HepG2 (cell line): ENCODE results near the gene TNS1. TPM values are rescaled to one million over a fixed set of nuclear protein-coding genes. Genes with fewer than 3 reads are reported as not detected.

Source experiments
- CCDC6 ChIP-seq: sonication (generic); formaldehyde crosslinking; IDR thresholded peaks from 2 replicates; pipeline ENCODE4 v1.8.1; 2022; ENCODE audit warnings: mild to moderate bottlenecking, missing genetic modification reagents, moderate library complexity
- CENPX ChIP-seq: sonication (generic); formaldehyde crosslinking; IDR thresholded peaks from 2 replicates; pipeline ENCODE4 v1.9.0; 2021; ENCODE audit warnings: mild to moderate bottlenecking, missing genetic modification reagents, moderate library complexity
- FLYWCH1 ChIP-seq: sonication (generic); formaldehyde crosslinking; IDR thresholded peaks from 2 replicates; pipeline ENCODE4 v1.8.1; 2023; ENCODE audit warnings: mild to moderate bottlenecking, missing genetic modification reagents
- GABPB1 ChIP-seq: IDR thresholded peaks from 2 replicates; pipeline ENCODE4 v1.6.1; 2016; ENCODE audit warnings: mild to moderate bottlenecking, missing genetic modification reagents, moderate library complexity, missing compliant biosample characterization
- GATA4 ChIP-seq: sonication (generic); IDR thresholded peaks from 2 replicates; pipeline ENCODE4 v1.6.1; 2016; ENCODE audit warnings: antibody characterized with exemption, low read depth, borderline replicate concordance
- NCOA1 ChIP-seq: sonication (generic); formaldehyde crosslinking; IDR thresholded peaks from 2 replicates; pipeline ENCODE4 v1.9.0; 2021; ENCODE audit warnings: missing genetic modification reagents
- NR2C2 ChIP-seq: sonication (generic); formaldehyde crosslinking; IDR thresholded peaks from 2 replicates; pipeline ENCODE4 v1.4.0; 2020; ENCODE audit warnings: missing genetic modification reagents, mild to moderate bottlenecking, moderate library complexity, borderline replicate concordance
- RARA ChIP-seq: IDR thresholded peaks from 2 replicates; pipeline ENCODE4 v1.6.1; 2016; ENCODE audit warnings: missing genetic modification reagents, missing compliant biosample characterization
- ZNF143 ChIP-seq: sonication (generic); formaldehyde crosslinking; IDR thresholded peaks from 2 replicates; pipeline ENCODE4 v1.4.0; 2020; ENCODE audit warnings: missing genetic modification reagents
- polyA plus RNA-seq, 8 experiments: library from polyadenylated mRNA; depleted of rRNA in 3 of 8; stranded (reverse) in 7 of 8; unstranded in 1 of 8; fragments of >200 nt; fragmentation: Illumina TruSeq in 4 of 8; extraction: Trizol in 4 of 8; gene quantifications; 2 replicates each; pipeline versions ENCODE4 v1.2.1 to v1.2.3, GENCODE V29; 2011 to 2016; ENCODE audit warnings: low read depth in 4 of 8, missing spikeins in 1 of 8, mixed read lengths in 1 of 8; ENCODE audit not compliant: insufficient read depth in 1 of 8
- total RNA-seq, 5 experiments: library from RNA; depleted of rRNA; stranded (reverse); fragments of >200 nt; fragmentation: Illumina TruSeq; extraction: Trizol; gene quantifications; 2 replicates each; pipeline ENCODE4 v1.2.3, GENCODE V29; 2016; ENCODE audit warnings: low read depth in 1 of 5
- TF ChIP-seq, protein P1 (sequence below): sonication (generic); formaldehyde crosslinking; IDR thresholded peaks from 2 replicates; pipeline ENCODE4 v1.5.1; 2020; ENCODE audit warnings: mild to moderate bottlenecking, moderate library complexity, missing genetic modification reagents
- TF ChIP-seq, protein P2 (sequence below): sonication (generic); formaldehyde crosslinking; IDR thresholded peaks from 2 replicates; pipeline ENCODE4 v1.4.0; 2020; ENCODE audit warnings: missing genetic modification reagents, borderline replicate concordance
- TF ChIP-seq, protein P3 (sequence below): sonication (generic); formaldehyde crosslinking; IDR thresholded peaks from 2 replicates; pipeline ENCODE4 v1.8.0; 2023; ENCODE audit warnings: mild to moderate bottlenecking, missing genetic modification reagents
- TF ChIP-seq, protein P4 (sequence below): sonication (generic); formaldehyde crosslinking; IDR thresholded peaks from 2 replicates; pipeline ENCODE4 v1.5.1; 2020; ENCODE audit warnings: mild to moderate bottlenecking, missing genetic modification reagents, borderline replicate concordance
- TF ChIP-seq, protein P5 (sequence below): IDR thresholded peaks from 2 replicates; pipeline ENCODE4 v1.6.1; 2016; ENCODE audit warnings: low read depth, borderline replicate concordance
- TF ChIP-seq, protein P6 (sequence below): sonication (generic); formaldehyde crosslinking; IDR thresholded peaks from 2 replicates; pipeline ENCODE4 v1.4.0; 2020; ENCODE audit warnings: mild to moderate bottlenecking, missing genetic modification reagents

TNS1 gene
- total and polyA plus RNA-seq, 2 of the 13 experiments (the other 11 are each of a cell fraction or from before 2014, with no cell fraction given), result 1.9 to 118 TPM

DNA sequence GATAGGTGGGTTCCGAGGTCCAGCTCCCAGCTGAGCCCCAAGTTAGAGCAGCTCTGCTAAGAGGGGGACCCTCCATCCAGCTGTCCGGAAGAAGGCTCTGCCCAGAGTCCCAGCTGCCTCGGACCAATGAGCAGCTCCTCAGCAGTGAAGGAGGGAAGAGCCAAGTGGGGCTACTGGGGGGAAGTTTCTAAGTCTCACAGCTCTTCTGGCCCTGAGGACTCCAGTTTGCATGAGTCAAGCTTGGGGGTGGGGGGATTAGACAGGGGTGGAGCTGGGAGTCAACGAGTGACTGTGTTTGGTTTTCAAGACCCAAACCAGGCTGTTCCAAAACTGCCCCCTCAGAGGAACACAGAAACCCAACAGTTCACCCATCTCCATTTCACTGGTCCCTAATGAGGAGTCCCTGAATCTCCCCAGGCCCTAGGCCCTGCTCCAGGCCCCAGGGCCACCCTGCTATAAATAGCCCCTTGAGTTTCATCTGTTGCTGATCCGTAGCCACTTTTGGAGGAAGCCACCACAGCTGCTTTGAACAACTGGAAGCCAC, 100.9 kb downstream of the TNS1 start (continued):
- TF ChIP-seq, protein P1, sequence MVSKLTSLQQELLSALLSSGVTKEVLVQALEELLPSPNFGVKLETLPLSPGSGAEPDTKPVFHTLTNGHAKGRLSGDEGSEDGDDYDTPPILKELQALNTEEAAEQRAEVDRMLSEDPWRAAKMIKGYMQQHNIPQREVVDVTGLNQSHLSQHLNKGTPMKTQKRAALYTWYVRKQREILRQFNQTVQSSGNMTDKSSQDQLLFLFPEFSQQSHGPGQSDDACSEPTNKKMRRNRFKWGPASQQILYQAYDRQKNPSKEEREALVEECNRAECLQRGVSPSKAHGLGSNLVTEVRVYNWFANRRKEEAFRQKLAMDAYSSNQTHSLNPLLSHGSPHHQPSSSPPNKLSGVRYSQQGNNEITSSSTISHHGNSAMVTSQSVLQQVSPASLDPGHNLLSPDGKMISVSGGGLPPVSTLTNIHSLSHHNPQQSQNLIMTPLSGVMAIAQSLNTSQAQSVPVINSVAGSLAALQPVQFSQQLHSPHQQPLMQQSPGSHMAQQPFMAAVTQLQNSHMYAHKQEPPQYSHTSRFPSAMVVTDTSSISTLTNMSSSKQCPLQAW, result 0 out of 2 replicates have a peak, but pooled peaks have one; percentile 19
- TF ChIP-seq GABPB1 (no peak), RARA (CRISPR knock-in tag) (no peak), GATA4 (no peak), FLYWCH1 (CRISPR knock-in tag) (no peak), NR2C2 (CRISPR knock-in tag) (no peak), CCDC6 (CRISPR knock-in tag) (no peak), NCOA1 (CRISPR knock-in tag) (no peak), ZNF143 (CRISPR knock-in tag) (no peak), CENPX (CRISPR knock-in tag) (no peak)
- TF ChIP-seq, protein P2, sequence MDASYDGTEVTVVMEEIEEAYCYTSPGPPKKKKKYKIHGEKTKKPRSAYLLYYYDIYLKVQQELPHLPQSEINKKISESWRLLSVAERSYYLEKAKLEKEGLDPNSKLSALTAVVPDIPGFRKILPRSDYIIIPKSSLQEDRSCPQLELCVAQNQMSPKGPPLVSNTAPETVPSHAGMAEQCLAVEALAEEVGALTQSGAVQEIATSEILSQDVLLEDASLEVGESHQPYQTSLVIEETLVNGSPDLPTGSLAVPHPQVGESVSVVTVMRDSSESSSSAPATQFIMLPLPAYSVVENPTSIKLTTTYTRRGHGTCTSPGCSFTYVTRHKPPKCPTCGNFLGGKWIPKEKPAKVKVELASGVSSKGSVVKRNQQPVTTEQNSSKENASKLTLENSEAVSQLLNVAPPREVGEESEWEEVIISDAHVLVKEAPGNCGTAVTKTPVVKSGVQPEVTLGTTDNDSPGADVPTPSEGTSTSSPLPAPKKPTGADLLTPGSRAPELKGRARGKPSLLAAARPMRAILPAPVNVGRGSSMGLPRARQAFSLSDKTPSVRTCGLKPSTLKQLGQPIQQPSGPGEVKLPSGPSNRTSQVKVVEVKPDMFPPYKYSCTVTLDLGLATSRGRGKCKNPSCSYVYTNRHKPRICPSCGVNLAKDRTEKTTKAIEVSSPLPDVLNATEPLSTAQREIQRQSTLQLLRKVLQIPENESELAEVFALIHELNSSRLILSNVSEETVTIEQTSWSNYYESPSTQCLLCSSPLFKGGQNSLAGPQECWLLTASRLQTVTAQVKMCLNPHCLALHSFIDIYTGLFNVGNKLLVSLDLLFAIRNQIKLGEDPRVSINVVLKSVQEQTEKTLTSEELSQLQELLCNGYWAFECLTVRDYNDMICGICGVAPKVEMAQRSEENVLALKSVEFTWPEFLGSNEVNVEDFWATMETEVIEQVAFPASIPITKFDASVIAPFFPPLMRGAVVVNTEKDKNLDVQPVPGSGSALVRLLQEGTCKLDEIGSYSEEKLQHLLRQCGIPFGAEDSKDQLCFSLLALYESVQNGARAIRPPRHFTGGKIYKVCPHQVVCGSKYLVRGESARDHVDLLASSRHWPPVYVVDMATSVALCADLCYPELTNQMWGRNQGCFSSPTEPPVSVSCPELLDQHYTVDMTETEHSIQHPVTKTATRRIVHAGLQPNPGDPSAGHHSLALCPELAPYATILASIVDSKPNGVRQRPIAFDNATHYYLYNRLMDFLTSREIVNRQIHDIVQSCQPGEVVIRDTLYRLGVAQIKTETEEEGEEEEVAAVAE (CRISPR knock-in tag), result no peak
- TF ChIP-seq, protein P3, sequence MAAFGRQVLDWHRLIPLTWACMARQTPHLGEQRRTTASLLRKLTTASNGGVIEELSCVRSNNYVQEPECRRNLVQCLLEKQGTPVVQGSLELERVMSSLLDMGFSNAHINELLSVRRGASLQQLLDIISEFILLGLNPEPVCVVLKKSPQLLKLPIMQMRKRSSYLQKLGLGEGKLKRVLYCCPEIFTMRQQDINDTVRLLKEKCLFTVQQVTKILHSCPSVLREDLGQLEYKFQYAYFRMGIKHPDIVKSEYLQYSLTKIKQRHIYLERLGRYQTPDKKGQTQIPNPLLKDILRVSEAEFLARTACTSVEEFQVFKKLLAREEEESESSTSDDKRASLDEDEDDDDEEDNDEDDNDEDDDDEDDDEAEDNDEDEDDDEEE, result peak; percentile 70; the same call in 1 of the 2 replicates
- TF ChIP-seq, protein P4, sequence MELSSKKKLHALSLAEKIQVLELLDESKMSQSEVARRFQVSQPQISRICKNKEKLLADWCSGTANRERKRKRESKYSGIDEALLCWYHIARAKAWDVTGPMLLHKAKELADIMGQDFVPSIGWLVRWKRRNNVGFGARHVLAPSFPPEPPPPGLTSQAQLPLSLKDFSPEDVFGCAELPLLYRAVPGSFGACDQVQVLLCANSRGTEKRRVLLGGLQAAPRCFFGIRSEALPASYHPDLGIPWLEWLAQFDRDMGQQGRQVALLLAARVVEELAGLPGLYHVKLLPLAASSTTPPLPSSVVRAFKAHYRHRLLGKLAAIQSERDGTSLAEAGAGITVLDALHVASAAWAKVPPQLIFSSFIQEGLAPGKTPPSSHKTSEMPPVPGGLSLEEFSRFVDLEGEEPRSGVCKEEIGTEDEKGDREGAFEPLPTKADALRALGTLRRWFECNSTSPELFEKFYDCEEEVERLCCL (CRISPR knock-in tag), result no peak
- TF ChIP-seq, protein P5, sequence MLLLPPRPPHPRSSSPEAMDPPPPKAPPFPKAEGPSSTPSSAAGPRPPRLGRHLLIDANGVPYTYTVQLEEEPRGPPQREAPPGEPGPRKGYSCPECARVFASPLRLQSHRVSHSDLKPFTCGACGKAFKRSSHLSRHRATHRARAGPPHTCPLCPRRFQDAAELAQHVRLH (CRISPR knock-in tag), result 0 out of 2 replicates have a peak, but pooled peaks have one; percentile 7
- TF ChIP-seq, protein P6, sequence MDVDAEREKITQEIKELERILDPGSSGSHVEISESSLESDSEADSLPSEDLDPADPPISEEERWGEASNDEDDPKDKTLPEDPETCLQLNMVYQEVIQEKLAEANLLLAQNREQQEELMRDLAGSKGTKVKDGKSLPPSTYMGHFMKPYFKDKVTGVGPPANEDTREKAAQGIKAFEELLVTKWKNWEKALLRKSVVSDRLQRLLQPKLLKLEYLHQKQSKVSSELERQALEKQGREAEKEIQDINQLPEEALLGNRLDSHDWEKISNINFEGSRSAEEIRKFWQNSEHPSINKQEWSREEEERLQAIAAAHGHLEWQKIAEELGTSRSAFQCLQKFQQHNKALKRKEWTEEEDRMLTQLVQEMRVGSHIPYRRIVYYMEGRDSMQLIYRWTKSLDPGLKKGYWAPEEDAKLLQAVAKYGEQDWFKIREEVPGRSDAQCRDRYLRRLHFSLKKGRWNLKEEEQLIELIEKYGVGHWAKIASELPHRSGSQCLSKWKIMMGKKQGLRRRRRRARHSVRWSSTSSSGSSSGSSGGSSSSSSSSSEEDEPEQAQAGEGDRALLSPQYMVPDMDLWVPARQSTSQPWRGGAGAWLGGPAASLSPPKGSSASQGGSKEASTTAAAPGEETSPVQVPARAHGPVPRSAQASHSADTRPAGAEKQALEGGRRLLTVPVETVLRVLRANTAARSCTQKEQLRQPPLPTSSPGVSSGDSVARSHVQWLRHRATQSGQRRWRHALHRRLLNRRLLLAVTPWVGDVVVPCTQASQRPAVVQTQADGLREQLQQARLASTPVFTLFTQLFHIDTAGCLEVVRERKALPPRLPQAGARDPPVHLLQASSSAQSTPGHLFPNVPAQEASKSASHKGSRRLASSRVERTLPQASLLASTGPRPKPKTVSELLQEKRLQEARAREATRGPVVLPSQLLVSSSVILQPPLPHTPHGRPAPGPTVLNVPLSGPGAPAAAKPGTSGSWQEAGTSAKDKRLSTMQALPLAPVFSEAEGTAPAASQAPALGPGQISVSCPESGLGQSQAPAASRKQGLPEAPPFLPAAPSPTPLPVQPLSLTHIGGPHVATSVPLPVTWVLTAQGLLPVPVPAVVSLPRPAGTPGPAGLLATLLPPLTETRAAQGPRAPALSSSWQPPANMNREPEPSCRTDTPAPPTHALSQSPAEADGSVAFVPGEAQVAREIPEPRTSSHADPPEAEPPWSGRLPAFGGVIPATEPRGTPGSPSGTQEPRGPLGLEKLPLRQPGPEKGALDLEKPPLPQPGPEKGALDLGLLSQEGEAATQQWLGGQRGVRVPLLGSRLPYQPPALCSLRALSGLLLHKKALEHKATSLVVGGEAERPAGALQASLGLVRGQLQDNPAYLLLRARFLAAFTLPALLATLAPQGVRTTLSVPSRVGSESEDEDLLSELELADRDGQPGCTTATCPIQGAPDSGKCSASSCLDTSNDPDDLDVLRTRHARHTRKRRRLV (CRISPR knock-in tag), result 0 out of 2 replicates have a peak, but pooled peaks have one; percentile 0
